Activated T-cell treated with anti-CD3 and anti-CD28 coated beads, Interleukin-2, amount 50 U/mL, for 24 hours (primary cell): Measurements from ENCODE around the gene IL17A.

Source experiments
- DNase-seq: peaks from one replicate; pipeline ENCODE4 v3.0.0-alpha.2; 2020
- H3K27ac Mint-ChIP-seq: 2 replicates; pipeline ENCODE4 v1.8.0; 2020; ENCODE audit warnings: mild to moderate bottlenecking, mixed read lengths
- H3K27me3 Mint-ChIP-seq: 2 replicates; pipeline ENCODE4 v1.8.0; 2020; ENCODE audit warnings: mixed read lengths
- H3K36me3 Mint-ChIP-seq: 2 replicates; pipeline ENCODE4 v1.8.0; 2020; ENCODE audit warnings: low read depth, mixed read lengths
- H3K4me1 Mint-ChIP-seq: 2 replicates; pipeline ENCODE4 v1.8.0; 2020; ENCODE audit warnings: low read depth, mixed read lengths
- H3K4me3 Mint-ChIP-seq: 2 replicates; pipeline ENCODE4 v1.8.0; 2020; ENCODE audit warnings: mild to moderate bottlenecking, moderate library complexity, mixed read lengths
- H3K9me3 Mint-ChIP-seq: 2 replicates; pipeline ENCODE4 v1.8.0; 2020; ENCODE audit warnings: mixed read lengths

IL17A gene

DNA sequence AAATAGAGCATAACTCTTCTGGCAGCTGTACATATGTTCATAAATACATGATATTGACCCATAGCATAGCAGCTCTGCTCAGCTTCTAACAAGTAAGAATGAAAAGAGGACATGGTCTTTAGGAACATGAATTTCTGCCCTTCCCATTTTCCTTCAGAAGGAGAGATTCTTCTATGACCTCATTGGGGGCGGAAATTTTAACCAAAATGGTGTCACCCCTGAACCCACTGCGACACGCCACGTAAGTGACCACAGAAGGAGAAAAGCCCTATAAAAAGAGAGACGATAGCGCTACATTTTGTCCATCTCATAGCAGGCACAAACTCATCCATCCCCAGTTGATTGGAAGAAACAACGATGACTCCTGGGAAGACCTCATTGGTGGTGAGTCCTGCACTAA, at the start of gene IL17A:
TSS of gene IL17A (plus strand) at position 301 of the 400 bp plus-strand sequence. CDS start at position 358, 57 bp downstream.
- Mint-ChIP-seq H3K9me3 (no peaks in the 10 kb centered on the region), H3K27ac (no peak within 1 kb of the TSS), H3K4me3 (no peak within 1 kb of the TSS), H3K36me3 (no peaks in the 10 kb centered on the region), H3K27me3 (peaks cover 72% of the 10 kb centered on the region), H3K4me1 (peaks cover 13% of the 10 kb centered on the region)
- DNase-seq: no peak

DNA sequence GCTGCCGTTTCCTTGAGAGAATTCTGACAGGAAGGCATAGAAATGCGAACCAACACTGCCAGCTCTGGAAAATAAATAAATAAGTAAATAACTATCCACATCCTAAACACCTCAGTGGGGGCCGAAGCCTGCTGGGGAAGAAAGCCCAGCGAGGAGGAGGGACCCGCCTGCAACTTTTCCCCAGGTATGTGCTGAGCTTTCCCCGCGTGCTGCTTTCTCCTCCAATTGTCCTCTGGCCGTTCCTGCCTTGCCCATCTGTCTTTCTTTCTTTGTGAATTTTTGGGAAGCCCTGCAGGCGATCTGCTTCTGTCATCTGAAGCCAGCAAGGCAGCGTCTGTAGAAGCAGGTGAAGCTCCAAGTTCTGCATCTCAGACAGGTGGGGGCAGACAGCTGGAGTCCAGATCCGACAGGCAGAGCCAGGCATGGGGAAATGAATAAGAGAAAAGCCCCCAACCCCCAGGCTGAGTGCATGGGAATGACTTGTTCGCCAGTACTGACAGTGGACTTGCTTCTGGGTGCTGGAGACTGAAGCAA, 49.2 kb upstream of the IL17A start:
- no peak for DNase-seq
- Mint-ChIP-seq H3K27ac (no peak overlapping the region), H3K36me3 (no peaks in the 10 kb centered on the region), H3K4me3 (no peak overlapping the region), H3K4me1 (peaks cover 9% of the 10 kb centered on the region), H3K27me3 (peaks cover 23% of the 10 kb centered on the region), H3K9me3 (no peaks in the 10 kb centered on the region)

- DNase-seq: no peak
- Mint-ChIP-seq H3K36me3 (no peaks in the 10 kb centered on the region), H3K4me1 (peaks cover 9% of the 10 kb centered on the region), H3K27ac (no peak overlapping the region), H3K9me3 (no peaks in the 10 kb centered on the region), H3K27me3 (peaks cover 32% of the 10 kb centered on the region), H3K4me3 (no peak overlapping the region)
Measured at GRCh38 chr6:52138284-52138683, 47.9 kb upstream of the IL17A start.

GRCh38 chr6:52139985-52140680, 46.0 kb upstream of the IL17A start:
- Mint-ChIP-seq H3K27ac (no peak overlapping the region), H3K27me3 (peaks cover 48% of the 10 kb centered on the region), H3K4me3 (no peak overlapping the region), H3K4me1 (peaks cover 8% of the 10 kb centered on the region), H3K9me3 (no peaks in the 10 kb centered on the region), H3K36me3 (no peaks in the 10 kb centered on the region)
- DNase-seq: no peak

- Mint-ChIP-seq H3K4me1 (peaks cover 9% of the 10 kb centered on the region), H3K4me3 (no peak overlapping the region), H3K36me3 (no peaks in the 10 kb centered on the region), H3K27me3 (peaks cover 62% of the 10 kb centered on the region), H3K9me3 (no peaks in the 10 kb centered on the region), H3K27ac (no peak overlapping the region)
- no peak for DNase-seq
Measured at GRCh38 chr6:52141596-52141995, 44.6 kb upstream of the IL17A start.

DNA sequence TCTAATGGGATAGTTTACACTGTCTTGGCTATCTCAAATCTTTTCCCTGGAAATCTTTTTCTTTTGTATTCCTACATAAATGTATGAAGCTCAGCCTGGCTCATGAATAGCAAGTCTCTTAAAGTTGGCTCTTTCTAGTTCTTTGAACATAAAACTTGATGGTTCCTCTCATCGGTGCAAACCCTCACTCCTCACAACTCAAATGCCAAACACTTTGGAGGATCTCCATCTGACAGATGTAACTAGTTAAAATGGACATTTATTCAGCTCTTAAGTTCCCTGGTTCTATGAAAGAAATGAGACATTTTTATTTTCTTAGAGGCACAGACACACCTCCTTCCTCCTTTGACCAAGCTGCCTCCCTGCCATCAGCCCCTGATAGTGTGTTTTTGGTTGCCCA, 43.6 kb upstream of the IL17A start:
- no peak for DNase-seq
- H3K27me3 Mint-ChIP-seq: peaks cover 71% of the 10 kb centered on the region

DNA sequence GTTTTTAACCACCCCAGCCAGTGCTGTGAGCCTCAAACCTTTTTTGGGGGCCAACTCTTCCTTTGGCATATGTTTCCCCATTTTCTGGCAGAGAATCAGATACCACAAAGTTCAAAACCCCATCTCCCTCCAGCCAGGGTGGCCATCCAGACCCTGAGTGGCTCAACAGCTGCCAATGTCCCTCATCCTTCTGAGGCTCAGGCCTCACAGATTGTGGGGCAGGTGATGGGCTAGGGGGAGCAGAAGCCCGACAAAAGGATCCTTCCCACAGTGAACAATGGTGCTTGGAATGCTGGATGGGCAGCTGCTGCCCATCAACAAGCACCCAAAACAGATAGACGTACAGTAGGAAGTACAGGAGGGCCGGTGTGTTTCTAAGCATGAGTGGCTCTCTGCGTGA, 42.6 kb upstream of the IL17A start:
- H3K4me1 Mint-ChIP-seq: peaks cover 9% of the 10 kb centered on the region
- no peaks in the 10 kb centered on the region for H3K36me3 Mint-ChIP-seq
- H3K27ac Mint-ChIP-seq: no peak overlapping the region
- H3K9me3 Mint-ChIP-seq: no peaks in the 10 kb centered on the region
- peaks cover 72% of the 10 kb centered on the region for H3K27me3 Mint-ChIP-seq
- H3K4me3 Mint-ChIP-seq: no peak overlapping the region
- no peak for DNase-seq

More for the DNA sequence above, 43.6 kb upstream of the IL17A start:
- Mint-ChIP-seq H3K9me3 (no peaks in the 10 kb centered on the region), H3K36me3 (no peaks in the 10 kb centered on the region), H3K4me1 (peaks cover 9% of the 10 kb centered on the region), H3K4me3 (no peak overlapping the region), H3K27ac (no peak overlapping the region)

GRCh38 chr6:52144196-52145076, 41.7 kb upstream of the IL17A start:
- no peak overlapping the region for H3K27ac Mint-ChIP-seq
- no peak overlapping the region for H3K4me3 Mint-ChIP-seq
- H3K4me1 Mint-ChIP-seq: peaks cover 9% of the 10 kb centered on the region
- H3K9me3 Mint-ChIP-seq: no peaks in the 10 kb centered on the region
- H3K27me3 Mint-ChIP-seq: peaks cover 74% of the 10 kb centered on the region
- no peaks in the 10 kb centered on the region for H3K36me3 Mint-ChIP-seq
- no peak for DNase-seq

DNA sequence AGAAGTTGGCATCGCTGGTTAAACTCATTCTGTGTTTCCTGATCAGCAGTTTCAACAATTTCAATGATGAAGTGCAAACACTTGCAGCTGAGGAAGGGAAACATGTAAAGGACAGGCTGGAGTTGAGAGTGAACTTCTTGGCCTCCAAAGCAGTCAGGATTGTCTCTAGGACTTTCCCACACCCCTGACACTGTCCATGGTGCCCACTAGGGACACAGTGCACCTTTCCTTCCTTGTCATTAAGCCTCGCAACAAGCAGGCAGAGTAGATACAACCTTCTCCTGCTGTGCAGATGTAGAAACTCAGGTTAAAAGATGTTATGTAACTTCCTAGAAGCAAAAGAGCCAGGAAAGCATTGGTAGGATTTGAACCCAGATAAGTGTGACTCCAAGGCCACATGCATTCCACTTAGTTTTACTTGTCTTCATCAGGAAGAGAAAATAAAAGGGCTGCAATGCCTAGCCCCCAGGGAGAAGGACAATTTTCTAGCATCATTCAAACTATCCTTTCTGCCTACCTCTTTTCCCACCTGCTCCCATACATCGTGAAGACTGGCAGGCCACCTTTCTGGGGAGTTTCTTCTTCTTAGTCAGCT, 39.2 kb upstream of the IL17A start:
- Mint-ChIP-seq H3K4me1 (peaks cover 9% of the 10 kb centered on the region), H3K27me3 (peaks cover 64% of the 10 kb centered on the region), H3K9me3 (no peaks in the 10 kb centered on the region), H3K4me3 (no peak overlapping the region), H3K27ac (no peak overlapping the region), H3K36me3 (no peaks in the 10 kb centered on the region)
- DNase-seq: no peak

GRCh38 chr6:52149076-52149475, 37.1 kb upstream of the IL17A start:
- DNase-seq: no peak
- Mint-ChIP-seq H3K9me3 (no peaks in the 10 kb centered on the region), H3K27me3 (peaks cover 64% of the 10 kb centered on the region), H3K4me1 (peaks cover 9% of the 10 kb centered on the region), H3K36me3 (no peaks in the 10 kb centered on the region), H3K27ac (no peak overlapping the region), H3K4me3 (no peak overlapping the region)

GRCh38 chr6:52149949-52150348, 36.2 kb upstream of the IL17A start:
- H3K4me3 Mint-ChIP-seq: no peak overlapping the region
- DNase-seq: no peak
- H3K27ac Mint-ChIP-seq: no peak overlapping the region
- H3K27me3 Mint-ChIP-seq: peaks cover 56% of the 10 kb centered on the region
- H3K4me1 Mint-ChIP-seq: peaks cover 3% of the 10 kb centered on the region
- no peaks in the 10 kb centered on the region for H3K9me3 Mint-ChIP-seq
- H3K36me3 Mint-ChIP-seq: no peaks in the 10 kb centered on the region

DNA sequence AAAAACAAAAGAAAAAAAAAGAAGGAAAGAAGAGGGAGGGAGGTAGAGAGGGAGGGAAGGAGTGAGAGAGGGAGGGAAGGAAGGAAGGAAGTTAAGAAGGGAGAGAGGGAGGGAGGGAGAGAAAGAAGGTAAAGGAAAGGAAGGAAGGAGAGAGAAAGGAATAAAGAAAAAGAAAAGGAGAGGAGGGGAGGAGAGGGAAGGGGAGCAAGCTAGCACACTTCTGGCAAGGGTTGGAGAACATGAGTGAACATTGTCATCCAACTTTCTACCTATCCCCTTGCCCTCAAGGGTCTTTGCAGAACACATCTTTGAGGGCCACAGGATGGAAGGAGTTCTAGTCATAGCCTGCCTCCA, 34.1 kb upstream of the IL17A start:
- H3K4me1 Mint-ChIP-seq: peaks cover 20% of the 10 kb centered on the region
- DNase-seq: no peak
- H3K27ac Mint-ChIP-seq: no peak overlapping the region
- no peaks in the 10 kb centered on the region for H3K9me3 Mint-ChIP-seq
- H3K27me3 Mint-ChIP-seq: peaks cover 48% of the 10 kb centered on the region
- no peak overlapping the region for H3K4me3 Mint-ChIP-seq
- H3K36me3 Mint-ChIP-seq: no peaks in the 10 kb centered on the region

GRCh38 chr6:52152711-52153160, 33.4 kb upstream of the IL17A start:
- Mint-ChIP-seq H3K27ac (no peak overlapping the region), H3K4me1 (peaks cover 27% of the 10 kb centered on the region), H3K9me3 (no peaks in the 10 kb centered on the region), H3K36me3 (no peaks in the 10 kb centered on the region), H3K27me3 (peaks cover 42% of the 10 kb centered on the region), H3K4me3 (no peak overlapping the region)
- DNase-seq: no peak

- H3K9me3 Mint-ChIP-seq: no peaks in the 10 kb centered on the region
- DNase-seq: no peak
- peaks cover 34% of the 10 kb centered on the region for H3K27me3 Mint-ChIP-seq
- H3K4me1 Mint-ChIP-seq: peaks cover 42% of the 10 kb centered on the region
- H3K36me3 Mint-ChIP-seq: no peaks in the 10 kb centered on the region
- H3K27ac Mint-ChIP-seq: no peak overlapping the region
- H3K4me3 Mint-ChIP-seq: no peak overlapping the region
Measured at GRCh38 chr6:52154381-52154780, 31.8 kb upstream of the IL17A start.
